TTC549 (cell line): ENCODE data around the gene CCNL1.
"Not testable (repeated sequence)": the region's sequence is repeated elsewhere in the genome, so short reads cannot be mapped to it uniquely, and the experiment has no call there.

Source experiments
- FAIRE-seq: peaks from 2 replicates; lab custom pipeline; 2012; peaks lifted over from hg19 to GRCh38; lab: Jason Lieb, UNC

The CCNL1 gene

GRCh38 chr3:157159762-157160657 lies at the start of gene CCNL1:
Gene CCNL1 (minus strand): TSS chr3:157160147. CDS start chr3:157160094, 53 bp downstream.
- no peak for FAIRE-seq

GRCh38 chr3:157204880-157205279 lies 44.9 kb upstream of the CCNL1 start:
- no peak for FAIRE-seq

GRCh38 chr3:157204431-157204830 lies 44.5 kb upstream of the CCNL1 start:
- peak; percentile 75 for FAIRE-seq

DNA sequence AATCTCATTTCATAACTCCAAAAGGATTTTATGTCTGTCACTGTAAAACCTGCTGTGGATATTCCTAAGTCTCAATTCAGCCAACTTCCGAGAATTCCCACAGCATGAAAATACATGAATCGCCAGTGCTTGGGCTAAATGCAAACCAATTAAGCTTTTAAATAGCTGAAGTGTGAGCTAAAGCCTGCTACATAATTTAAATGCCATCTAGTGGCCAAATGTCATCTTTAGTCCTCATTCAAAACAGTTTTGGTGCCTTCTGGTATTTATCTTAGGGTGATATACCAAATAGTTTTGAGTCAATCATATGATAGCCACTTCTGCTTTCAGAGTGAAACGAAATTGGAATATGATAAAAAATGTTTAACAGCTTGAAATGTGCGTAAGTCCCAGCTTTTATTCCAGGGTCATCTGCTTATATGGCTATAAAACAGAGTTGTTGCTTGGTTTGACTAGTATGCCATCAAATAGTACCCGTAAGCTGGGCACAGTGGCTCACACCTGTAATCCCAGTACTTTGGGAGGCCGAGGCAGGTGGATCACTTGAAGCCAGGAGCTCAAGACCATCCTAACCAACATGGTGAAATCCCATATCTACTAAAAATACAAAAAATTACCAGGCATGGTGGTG lies 41.8 kb upstream of the CCNL1 start:
- FAIRE-seq, result no peak

- no peak for FAIRE-seq
Observed at GRCh38 chr3:157199841-157200240, 39.9 kb upstream of the CCNL1 start.

DNA sequence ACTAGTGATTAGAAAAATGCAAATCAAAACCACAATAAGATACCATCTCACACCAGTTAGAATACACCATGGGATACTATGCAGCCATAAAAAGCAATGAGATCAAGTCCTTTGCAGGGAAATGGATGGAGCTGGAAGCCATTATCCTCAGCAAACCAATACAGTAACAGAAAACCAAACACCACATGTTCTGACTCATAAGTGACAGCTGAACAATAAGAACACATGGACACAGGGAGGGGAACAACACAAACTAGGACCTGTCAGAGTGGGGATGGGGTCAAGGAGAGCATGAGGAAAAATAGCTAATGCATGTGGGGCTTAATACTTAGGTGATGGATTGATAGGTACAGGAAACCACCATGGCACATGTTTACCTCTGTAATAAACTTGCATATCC lies 36.0 kb upstream of the CCNL1 start:
- FAIRE-seq, result no peak

- FAIRE-seq, result not testable (repeated sequence)
Observed at GRCh38 chr3:157191149-157191548, 31.2 kb upstream of the CCNL1 start.

GRCh38 chr3:157190380-157190872 lies 30.5 kb upstream of the CCNL1 start:
- FAIRE-seq, result no peak

- no peak for FAIRE-seq
Observed at GRCh38 chr3:157188391-157188790, 28.4 kb upstream of the CCNL1 start.

GRCh38 chr3:157182879-157183278 lies 22.9 kb upstream of the CCNL1 start:
- FAIRE-seq, result no peak

DNA sequence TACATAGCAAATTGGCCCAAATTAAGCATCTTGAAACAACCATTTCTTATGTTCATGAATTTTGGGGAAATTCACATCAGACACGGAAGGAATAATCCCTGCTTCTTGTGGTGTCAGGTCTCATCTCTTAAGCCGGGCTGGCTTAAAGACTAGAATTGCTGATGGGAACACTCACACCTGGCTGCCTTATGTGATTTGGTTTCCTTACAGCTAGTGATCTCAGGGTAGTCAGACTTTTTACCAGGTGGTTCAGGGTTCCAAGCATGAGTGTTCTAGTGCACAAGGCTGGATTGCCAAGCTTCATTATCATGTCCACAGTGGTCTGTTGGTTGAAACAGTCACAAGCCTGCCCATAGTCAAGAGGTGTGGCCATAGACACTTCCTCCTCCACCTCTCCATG lies 20.3 kb upstream of the CCNL1 start:
- FAIRE-seq, result no peak

DNA sequence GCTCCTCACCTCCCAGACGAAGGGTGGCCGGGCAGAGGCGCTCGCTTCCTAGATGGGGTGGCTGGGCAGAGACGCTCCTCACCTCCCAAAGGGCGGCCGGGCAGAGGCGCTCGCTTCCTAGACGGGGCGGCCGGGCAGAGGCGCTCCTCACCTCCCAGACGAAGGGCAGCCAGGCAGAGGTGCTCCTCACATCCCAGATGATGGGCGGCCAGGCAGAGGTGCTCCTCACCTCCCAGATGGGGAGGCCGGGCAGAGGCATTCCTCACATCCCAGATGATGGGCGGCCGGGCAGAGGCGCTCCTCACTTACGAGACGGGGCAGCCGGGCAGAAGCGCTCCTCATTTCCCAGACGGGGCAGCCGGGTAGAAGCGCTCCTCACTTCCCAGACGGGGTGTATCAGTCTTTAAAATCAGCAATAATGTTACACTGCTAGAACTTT lies 19.4 kb upstream of the CCNL1 start:
- FAIRE-seq, result no peak

- not testable (repeated sequence) for FAIRE-seq
Observed at GRCh38 chr3:157178503-157179364, 18.8 kb upstream of the CCNL1 start.

- not testable (repeated sequence) for FAIRE-seq
Observed at GRCh38 chr3:157177801-157178453, 18.0 kb upstream of the CCNL1 start.

DNA sequence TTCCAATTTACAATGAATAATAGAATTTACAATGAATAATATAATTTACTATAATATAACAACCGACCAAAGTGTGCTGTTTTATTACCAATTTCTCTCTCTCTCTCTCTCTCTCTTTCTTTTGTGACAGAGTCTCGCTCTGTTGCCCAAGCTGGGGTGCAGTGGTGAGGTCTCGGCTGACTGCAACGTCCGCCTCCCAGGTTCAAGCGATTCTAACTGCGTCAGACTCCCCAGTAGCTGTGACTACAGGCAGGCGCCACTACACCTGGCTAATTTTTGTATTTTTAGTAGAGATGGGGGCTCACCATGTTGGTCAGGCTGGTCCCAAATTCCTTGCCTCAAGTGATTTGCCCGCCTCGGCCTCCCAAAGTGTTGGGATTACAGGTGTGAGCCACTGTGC lies 17.0 kb upstream of the CCNL1 start:
- no peak for FAIRE-seq

DNA sequence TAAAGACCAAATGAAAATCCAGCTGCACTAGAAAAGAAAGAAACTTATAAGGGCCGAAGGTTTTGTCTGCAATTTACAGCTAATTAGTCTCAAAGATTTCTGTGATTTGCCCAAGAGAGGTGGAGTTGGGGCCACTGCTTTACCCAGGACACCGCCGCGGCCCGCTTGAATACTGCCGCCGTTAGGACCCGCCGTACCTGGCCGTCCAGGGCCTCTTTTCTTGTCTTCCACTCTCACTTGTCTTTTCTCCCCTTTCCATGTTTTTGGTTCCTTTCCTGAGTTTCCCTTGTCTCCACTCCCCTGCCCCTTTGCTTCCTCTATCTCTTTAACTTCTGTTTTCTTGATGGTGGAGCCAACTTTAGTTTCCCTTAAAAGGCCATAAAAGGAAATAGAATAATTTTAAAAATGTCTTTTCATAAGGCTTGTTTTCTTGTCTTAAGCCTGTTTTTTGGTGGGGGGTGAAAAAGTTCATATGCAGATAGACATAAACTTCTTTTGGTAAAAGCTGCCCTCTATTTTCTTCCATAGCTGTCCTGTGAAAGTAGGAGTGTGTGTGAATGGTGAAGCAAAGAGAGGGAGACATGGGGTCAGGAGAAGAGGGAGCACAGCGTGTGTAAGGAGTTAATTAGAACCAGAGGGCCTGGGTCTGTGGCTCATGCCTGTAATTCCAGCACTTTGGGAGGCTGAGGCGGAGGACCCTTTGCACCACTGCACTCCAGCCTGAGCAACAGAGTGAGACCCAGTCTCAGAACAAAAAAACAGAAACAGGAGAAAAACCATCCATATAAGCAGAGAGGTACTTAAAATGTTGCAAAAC lies 16.0 kb upstream of the CCNL1 start:
- FAIRE-seq, result no peak

- FAIRE-seq, result peak; percentile 87
Observed at GRCh38 chr3:157174649-157175498, 14.9 kb upstream of the CCNL1 start.

- no peak for FAIRE-seq
Observed at GRCh38 chr3:157174290-157174648, 14.3 kb upstream of the CCNL1 start.

DNA sequence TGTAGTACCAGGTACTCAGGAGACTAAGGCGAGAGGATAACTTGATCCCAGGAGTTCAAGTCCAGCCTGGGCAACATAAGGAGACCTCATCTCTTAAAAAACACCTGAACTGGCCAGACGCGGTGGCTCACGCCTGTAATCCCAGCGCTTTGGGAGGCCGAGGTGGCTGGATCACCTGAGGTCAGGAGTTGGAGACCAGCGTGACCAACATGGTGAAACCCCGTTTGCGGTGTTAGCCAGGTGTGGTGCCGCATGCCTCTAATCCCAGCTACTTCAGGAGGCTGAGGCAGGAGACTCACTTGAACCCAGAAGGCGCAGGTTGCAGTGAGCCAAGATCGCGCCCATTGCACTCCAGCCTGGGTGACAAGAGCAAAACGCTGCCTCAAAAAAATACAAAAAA lies 13.4 kb upstream of the CCNL1 start:
- FAIRE-seq, result not testable (repeated sequence)

GRCh38 chr3:157172746-157173145 lies 12.8 kb upstream of the CCNL1 start:
- no peak for FAIRE-seq
